Stimulated activated naive B cell treated with anti-CD40 and anti-IgM and Interleukin-4, amounts not matched to agents 10 μg/mL and 1 μg/mL and 100 μg/mL, for 72 hours (primary cell): ENCODE data around the gene IL6R.
"Not testable (repeated sequence)": the region's sequence is repeated elsewhere in the genome, so short reads cannot be mapped to it uniquely, and the experiment has no call there.

ENCODE experiments used
- ATAC-seq, 2 donors: fragments of 150-1000 bp; cut with Tn5 transposase; replicated peaks; 2 replicates each; pipeline ENCODE4 v1.10.0; 2021; ENCODE audit warnings: moderate library complexity in 1 of 2
- DNase-seq: peaks from one replicate; pipeline ENCODE4 v3.0.0; 2021
- H3K27ac Mint-ChIP-seq: one replicate; pipeline ENCODE4 v1.8.0; 2022; ENCODE audit warnings: mild to moderate bottlenecking, mixed read lengths
- H3K27me3 Mint-ChIP-seq, 2 donors: one replicate each; pipeline ENCODE4 v1.8.0; 2022; ENCODE audit warnings: mixed read lengths in 2 of 2
- H3K36me3 Mint-ChIP-seq, 2 donors: one replicate each; pipeline ENCODE4 v1.8.0; 2022; ENCODE audit warnings: mixed read lengths in 2 of 2, mild to moderate bottlenecking in 1 of 2
- H3K4me1 Mint-ChIP-seq, 2 donors: one replicate each; pipeline ENCODE4 v1.8.0; 2022; ENCODE audit warnings: mixed read lengths in 2 of 2, mild to moderate bottlenecking in 1 of 2
- H3K4me3 Mint-ChIP-seq, 2 donors: one replicate each; pipeline ENCODE4 v1.8.0; 2022; ENCODE audit warnings: mild to moderate bottlenecking in 2 of 2, mixed read lengths in 2 of 2, moderate library complexity in 1 of 2
- H3K9me3 Mint-ChIP-seq, 2 donors: one replicate each; pipeline ENCODE4 v1.8.0; 2022; ENCODE audit warnings: mixed read lengths in 2 of 2, mild to moderate bottlenecking in 1 of 2

Gene IL6R

DNA sequence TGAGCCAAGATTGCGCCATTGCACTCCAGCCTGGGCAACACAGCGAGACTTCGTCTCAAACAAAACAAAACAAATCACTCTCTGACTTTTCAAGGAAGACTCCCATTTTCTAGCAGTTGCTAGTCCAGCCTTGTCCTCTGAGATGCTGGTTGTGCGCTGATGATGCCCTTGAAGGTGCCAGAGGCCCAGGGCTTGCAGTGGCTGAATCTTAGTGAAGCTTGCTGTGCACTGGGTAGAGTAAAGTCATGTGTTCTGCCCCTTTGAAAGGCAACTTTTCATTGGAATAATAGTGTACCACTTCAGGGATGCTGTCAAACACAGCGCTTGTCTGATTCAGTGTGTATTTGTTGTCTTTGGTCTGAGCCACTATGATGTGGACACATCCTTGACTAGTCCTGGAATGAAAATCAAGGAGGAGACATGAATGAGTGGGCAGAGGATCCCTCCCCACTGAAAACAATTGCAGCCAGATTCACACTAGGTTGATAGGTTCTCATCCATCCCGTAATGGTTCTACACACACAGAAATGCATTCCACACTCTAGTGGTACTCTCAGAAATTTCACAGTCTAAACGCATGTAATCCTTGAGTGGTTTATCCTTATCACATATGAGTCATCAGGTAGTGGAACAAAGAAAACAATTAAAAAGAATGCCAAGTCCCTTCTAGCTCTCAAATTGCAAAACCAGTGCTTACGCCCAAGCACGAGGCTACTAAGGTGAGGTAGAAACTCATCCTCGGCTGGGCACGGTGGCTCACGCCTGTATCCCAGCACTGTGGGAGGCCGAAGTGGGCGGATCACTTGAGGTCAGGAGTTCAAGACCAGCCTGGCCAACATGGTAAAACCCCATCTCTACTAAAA is 79.0 kb downstream of the IL6R start:
- Mint-ChIP-seq H3K9me3 (no peaks in the 10 kb centered on the region), H3K27me3 (peaks cover 3 to 5% of the 10 kb centered on the region in 2 donors), H3K4me1 (peaks cover 2 to 5% of the 10 kb centered on the region in 2 donors), H3K4me3 (no peak overlapping the region), H3K36me3 (no peaks in the 10 kb centered on the region), H3K27ac (no peak overlapping the region)
- no peak for ATAC-seq
- DNase-seq: no peak

DNA sequence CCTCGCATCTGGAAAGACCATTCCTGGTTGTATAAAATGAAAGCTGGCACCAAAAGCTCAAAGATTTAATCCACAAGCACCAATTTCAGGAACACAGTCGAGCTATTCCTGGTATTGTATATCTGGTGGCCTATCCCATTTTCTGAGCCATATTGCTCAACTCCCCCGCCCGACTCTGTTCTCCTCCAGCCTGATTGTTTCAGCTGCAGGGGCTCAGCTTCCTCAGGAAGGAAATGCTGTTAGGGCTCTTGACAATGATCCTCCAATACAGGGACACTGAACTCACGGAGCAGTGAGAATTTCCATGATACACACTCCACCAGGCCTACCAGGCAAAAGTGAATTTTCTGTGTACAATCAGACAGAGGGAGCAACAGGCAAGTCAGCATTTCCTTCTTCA is 80.0 kb downstream of the IL6R start:
- Mint-ChIP-seq H3K36me3 (no peaks in the 10 kb centered on the region), H3K27ac (no peak overlapping the region), H3K9me3 (no peaks in the 10 kb centered on the region)

DNA sequence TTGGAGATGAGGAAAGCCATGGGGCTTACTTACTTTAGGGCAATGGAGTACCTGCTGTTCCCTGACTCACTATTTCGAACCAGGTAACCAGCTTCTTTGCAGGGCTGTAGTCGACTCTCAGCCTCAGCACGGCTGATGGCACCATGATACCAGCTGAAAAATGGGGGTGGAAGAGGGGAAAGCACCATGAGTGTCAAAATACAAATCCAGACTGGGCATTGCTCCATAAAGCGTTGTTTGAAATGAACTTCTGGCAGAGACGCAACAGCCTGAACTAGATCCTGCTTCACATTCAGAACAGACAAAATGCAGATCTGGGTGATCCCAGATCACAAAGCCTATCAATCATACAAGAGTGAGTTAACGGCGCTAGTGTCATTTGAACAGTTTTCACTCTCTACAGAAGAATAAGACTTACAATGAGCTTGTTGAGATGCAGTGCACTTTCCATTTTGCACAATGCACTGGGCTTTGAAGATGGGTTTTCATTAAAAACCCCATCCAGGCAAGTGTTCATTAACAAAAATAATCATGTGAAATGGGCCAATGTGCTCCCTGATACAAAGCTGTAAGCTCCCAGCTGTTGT is 80.9 kb downstream of the IL6R start:
- ATAC-seq (no peak), DNase-seq (no peak)
- Mint-ChIP-seq H3K4me3 (no peak overlapping the region), H3K9me3 (no peaks in the 10 kb centered on the region), H3K36me3 (no peaks in the 10 kb centered on the region), H3K27me3 (peaks cover 3 to 5% of the 10 kb centered on the region in 2 donors), H3K4me1 (peaks cover 5 to 9% of the 10 kb centered on the region in 2 donors), H3K27ac (no peak overlapping the region)

More for the DNA sequence above, 80.0 kb downstream of the IL6R start:
- ATAC-seq (no peak), DNase-seq (no peak)
- Mint-ChIP-seq H3K4me1 (peaks cover 0 to under 1% of the 10 kb centered on the region in 2 donors), H3K27me3 (peaks cover 3 to 5% of the 10 kb centered on the region in 2 donors), H3K4me3 (no peak overlapping the region)

DNA sequence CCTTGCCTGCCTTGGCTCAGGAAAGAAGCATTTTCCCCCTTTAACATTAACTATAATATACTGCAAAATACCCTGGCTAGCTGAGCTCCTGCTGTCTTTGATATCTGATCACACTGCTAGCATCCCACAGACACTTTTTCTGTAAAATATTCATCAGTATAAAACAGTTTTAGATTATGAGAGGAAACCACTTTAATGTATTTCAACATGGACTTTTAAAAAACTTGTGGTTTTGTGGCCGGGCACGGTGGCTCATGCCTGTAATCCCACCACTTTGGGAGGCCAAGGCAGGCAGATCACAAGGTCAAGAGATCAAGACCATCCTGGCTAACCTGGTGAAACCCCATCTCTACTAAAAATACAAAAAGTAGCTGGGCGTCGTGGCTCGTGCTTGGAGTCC is 81.6 kb downstream of the IL6R start:
- not testable (repeated sequence) for H3K27ac Mint-ChIP-seq, ATAC-seq, H3K4me3 Mint-ChIP-seq

DNA sequence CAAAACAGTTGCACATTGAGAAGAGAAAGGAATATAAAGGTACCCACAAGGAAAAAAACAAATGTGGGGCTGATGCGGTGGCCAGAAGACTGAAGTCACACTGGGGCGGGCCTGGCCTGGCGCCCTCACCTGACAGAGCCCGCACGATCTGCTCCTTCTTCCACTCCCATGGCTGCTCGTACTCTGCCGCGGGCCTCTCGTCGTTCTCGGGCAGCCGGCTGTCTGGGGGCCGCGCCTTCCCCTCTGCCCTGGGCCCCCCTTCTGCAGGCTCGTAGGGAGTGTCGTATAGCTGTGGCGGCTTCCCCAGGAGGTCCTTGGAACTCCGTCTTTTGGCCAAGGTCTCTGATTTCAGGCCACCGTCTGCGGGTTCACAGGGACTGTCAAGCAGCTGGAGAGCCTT is 83.8 kb downstream of the IL6R start:
- H3K27me3 Mint-ChIP-seq: no peaks in the 10 kb centered on the region
- no peak for DNase-seq
- ATAC-seq: no peak
- no peak overlapping the region for H3K27ac Mint-ChIP-seq
- no peaks in the 10 kb centered on the region for H3K9me3 Mint-ChIP-seq
- peaks cover 28 to 34% of the 10 kb centered on the region in 2 donors for H3K4me1 Mint-ChIP-seq
- no peaks in the 10 kb centered on the region for H3K36me3 Mint-ChIP-seq
- no peak overlapping the region for H3K4me3 Mint-ChIP-seq

More for the DNA sequence above, 81.6 kb downstream of the IL6R start:
- not testable (repeated sequence) for DNase-seq, H3K27me3 Mint-ChIP-seq, H3K9me3 Mint-ChIP-seq, H3K36me3 Mint-ChIP-seq
- H3K4me1 Mint-ChIP-seq: peaks cover 12 to 17% of the 10 kb centered on the region in 2 donors

DNA sequence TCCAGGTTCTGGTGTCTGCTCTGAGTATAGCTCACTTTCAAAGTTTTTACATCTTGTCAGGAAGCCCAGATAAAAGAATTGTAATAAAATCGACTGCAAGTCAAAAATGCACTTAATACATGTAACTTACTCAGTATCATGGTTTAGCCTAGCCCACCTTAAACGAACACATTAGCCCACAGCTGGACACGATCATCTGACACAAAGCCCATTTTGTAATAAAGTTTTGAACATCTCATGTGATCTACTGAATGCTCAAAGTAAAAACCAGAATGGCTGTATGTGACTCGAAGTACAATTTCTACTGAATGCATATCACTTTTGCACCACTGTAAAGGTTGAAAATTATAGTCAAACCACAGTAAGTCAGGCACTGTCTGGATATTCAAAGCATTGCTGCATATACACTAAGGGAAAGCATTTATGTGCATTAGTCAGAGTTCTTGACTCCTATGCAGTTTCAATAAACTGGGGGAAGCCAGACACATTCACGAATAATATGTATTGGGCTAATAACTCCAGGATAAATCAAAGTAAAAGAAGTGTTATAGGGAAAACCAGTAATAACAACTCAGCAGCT is 84.6 kb downstream of the IL6R start:
- H3K4me3 Mint-ChIP-seq: no peak overlapping the region
- H3K4me1 Mint-ChIP-seq: peaks cover 28 to 34% of the 10 kb centered on the region in 2 donors
- no peaks in the 10 kb centered on the region for H3K36me3 Mint-ChIP-seq
- no peak overlapping the region for H3K27ac Mint-ChIP-seq
- ATAC-seq (no peak), DNase-seq (no peak)
- H3K9me3 Mint-ChIP-seq: no peaks in the 10 kb centered on the region
- H3K27me3 Mint-ChIP-seq: no peaks in the 10 kb centered on the region

DNA sequence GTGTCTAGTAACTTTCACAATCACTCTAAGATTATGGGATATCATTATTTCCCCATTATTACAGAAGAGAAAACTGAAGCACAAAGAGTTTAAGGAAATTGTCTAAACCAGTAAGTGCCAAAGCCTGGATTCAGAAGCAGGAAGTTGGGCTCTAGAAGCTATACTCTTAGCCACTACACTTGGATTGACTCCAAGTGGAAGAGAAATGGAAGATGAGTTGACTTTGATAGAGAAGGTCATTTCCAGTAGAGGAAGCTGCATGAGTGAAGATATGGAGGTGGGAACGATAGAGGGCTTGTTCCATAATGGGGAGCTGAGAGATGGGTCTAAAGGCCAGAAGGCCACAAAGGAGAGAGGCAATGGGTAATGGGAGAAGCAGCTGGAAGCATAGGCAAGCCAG is 85.2 kb downstream of the IL6R start:
- H3K36me3 Mint-ChIP-seq: no peaks in the 10 kb centered on the region
- no peak overlapping the region for H3K27ac Mint-ChIP-seq
- no peak for ATAC-seq
- H3K9me3 Mint-ChIP-seq: no peaks in the 10 kb centered on the region
- H3K27me3 Mint-ChIP-seq: no peaks in the 10 kb centered on the region
- DNase-seq: no peak
- H3K4me3 Mint-ChIP-seq: no peak overlapping the region
- peaks cover 28 to 34% of the 10 kb centered on the region in 2 donors for H3K4me1 Mint-ChIP-seq

DNA sequence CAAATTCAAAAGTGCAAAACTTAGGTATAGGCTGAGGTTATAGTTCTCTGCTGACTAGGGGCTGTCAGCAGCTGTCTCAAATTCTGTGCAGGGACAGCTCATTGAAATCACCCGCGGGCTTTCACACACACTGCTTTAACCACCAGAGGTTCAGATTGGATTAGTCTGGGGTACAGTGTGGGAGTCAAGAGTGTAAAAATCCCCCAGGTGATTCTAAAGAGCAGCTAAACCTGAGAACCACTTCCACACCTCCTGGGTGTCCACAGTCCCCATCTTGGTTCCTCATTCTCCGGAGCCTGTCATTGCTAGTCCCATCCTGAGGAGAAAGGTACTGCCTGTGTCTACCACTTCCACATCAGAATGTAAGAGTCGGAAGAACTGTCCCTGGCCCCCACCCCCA is 87.0 kb downstream of the IL6R start:
- Mint-ChIP-seq H3K27ac (peak overlapping the region; percentile 83), H3K4me3 (peak overlapping the region; percentile 25 to 29)

DNA sequence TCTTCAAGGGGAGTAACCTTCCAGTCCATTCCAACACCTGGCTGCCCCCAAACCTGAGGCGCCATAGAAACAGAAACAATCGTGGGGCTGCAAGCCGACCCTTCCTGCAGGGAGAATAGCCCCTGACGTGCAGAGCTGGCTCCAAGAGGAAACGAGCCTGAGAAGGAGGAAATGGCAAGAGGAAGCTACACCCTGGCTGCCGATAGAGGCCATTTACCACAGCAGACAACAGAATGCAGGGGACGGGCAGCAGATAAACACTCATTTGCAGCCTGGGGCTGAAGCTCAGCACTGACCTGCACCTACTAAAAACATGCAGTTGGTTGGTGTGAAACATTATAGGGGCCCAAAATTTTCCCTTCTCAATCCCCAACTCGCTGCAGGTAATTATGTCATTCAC is 88.1 kb downstream of the IL6R start:
- H3K4me3 Mint-ChIP-seq: peak overlapping the region; percentile 25
- no peak overlapping the region for H3K27ac Mint-ChIP-seq
- ATAC-seq: peak; percentile 55 to 69

More for the DNA sequence above, 87.0 kb downstream of the IL6R start:
- peaks cover 37 to 49% of the 10 kb centered on the region in 2 donors for H3K4me1 Mint-ChIP-seq
- no peaks in the 10 kb centered on the region for H3K36me3 Mint-ChIP-seq
- H3K27me3 Mint-ChIP-seq: no peaks in the 10 kb centered on the region
- ATAC-seq (peak; percentile 82 to 85), DNase-seq (peak; percentile 32)
- no peaks in the 10 kb centered on the region for H3K9me3 Mint-ChIP-seq

DNA sequence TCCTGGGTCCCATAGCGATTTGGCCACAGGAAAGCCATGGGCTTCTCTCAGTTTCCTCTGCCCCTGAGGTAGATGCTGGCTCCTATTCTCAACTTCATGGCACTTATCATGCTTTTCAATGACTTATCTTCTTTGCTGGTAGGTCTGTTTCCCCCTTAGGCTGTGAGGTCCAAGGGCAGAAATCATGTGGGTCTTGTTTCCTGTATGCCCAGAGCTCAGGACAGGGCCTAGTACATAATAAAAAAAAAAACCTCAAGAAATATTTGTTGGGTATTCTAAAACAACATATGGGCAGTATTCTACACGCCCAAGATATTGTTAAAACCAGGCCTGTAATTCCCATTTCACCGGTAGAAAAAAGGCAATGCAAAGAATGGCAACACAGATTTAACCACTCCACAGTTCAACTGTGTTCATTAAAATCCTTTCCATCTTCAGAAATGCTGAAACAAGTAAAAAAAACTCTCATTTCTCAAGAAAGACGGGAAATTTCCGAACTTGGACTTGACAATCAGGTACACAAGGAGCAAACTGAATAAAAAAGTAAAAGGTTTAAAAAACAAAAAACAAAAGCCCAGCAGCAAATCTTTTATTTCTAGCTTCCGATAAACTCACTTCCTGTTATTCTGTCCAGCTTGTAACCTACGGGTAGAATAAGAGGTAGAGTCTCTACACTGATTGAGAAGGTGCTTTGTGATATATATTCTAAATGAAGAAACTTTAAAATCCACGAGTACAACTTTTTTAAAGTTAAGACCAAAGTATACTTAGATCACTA is 90.5 kb downstream of the IL6R start:
- Mint-ChIP-seq H3K4me3 (no peak overlapping the region), H3K9me3 (no peaks in the 10 kb centered on the region), H3K27ac (no peak overlapping the region), H3K4me1 (peaks cover 36 to 49% of the 10 kb centered on the region in 2 donors), H3K36me3 (no peaks in the 10 kb centered on the region), H3K27me3 (peaks cover 9 to 11% of the 10 kb centered on the region in 2 donors)
- DNase-seq (no peak), ATAC-seq (no peak)

More for the DNA sequence above, 88.1 kb downstream of the IL6R start:
- no peaks in the 10 kb centered on the region for H3K9me3 Mint-ChIP-seq
- no peak for DNase-seq
- peaks cover 39 to 55% of the 10 kb centered on the region in 2 donors for H3K4me1 Mint-ChIP-seq
- H3K36me3 Mint-ChIP-seq: no peaks in the 10 kb centered on the region
- no peaks in the 10 kb centered on the region for H3K27me3 Mint-ChIP-seq

DNA sequence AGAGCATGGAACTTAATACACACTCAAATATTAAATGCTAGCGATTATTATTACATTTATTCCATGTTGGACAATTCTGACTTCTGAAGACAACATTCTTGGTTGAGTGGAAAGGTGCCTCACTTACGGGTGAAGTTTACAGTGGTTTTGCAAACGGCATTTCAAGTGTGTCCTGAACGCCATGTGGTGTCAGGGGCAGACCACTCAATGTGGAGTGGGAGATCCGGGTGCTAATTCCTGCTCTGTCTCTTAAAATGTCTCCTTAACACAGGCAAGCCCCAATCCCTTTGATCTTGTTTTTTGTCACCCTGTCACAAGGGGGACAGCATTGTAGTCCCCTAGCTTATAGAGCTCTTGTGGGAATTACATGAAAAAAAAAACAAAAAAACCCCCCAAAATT is 91.2 kb downstream of the IL6R start:
- Mint-ChIP-seq H3K9me3 (no peaks in the 10 kb centered on the region), H3K36me3 (peaks cover 0 to 1% of the 10 kb centered on the region in 2 donors), H3K4me3 (no peak overlapping the region), H3K27me3 (peaks cover 14 to 18% of the 10 kb centered on the region in 2 donors), H3K27ac (no peak overlapping the region), H3K4me1 (peaks cover 33 to 45% of the 10 kb centered on the region in 2 donors)
- ATAC-seq (no peak), DNase-seq (no peak)

DNA sequence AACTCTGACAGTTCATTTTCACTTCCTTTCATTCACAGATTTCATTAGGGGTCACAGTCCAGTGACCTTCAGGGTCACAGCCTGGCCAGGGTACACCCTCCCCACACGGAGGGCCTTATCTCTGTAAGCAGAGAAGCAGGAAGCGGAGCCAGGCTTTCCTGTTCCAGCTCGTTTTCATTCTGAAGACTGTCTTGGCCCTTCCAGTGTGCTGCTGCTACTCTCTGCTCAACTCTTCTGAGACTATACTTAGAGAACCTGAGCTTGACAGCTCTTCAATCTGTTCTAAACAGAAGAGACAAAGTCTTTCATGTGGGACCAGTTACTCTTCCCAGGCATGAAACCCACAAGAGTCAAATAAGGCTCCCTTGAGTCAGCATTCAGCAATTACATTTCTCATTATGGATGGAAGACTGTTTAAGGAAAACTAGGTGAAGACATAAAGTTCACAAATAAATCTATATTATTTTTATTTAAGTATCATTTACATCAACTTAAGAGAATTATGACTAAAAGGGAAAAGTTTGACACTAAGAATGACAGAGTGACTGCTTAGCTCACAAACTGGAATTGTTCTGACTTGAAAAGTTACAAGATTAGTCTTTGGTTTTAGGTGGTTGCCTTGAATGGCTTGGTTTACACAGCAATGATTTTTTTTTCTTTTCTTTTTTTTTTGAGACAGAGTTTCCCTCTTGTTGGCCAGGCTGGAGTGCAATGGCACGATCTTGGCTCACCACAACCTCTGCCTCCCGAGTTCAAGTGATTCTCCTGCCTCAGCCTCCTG is 92.1 kb downstream of the IL6R start:
- Mint-ChIP-seq H3K36me3 (peaks cover 0 to 1% of the 10 kb centered on the region in 2 donors), H3K9me3 (no peaks in the 10 kb centered on the region), H3K27me3 (peaks cover 16 to 22% of the 10 kb centered on the region in 2 donors), H3K4me3 (peak overlapping the region in 1 of 2 donors; percentile 50), H3K4me1 (peaks cover 26 to 40% of the 10 kb centered on the region in 2 donors), H3K27ac (peak overlapping the region; percentile 68)
- ATAC-seq: peak; percentile 33 to 55
- no peak for DNase-seq

DNA sequence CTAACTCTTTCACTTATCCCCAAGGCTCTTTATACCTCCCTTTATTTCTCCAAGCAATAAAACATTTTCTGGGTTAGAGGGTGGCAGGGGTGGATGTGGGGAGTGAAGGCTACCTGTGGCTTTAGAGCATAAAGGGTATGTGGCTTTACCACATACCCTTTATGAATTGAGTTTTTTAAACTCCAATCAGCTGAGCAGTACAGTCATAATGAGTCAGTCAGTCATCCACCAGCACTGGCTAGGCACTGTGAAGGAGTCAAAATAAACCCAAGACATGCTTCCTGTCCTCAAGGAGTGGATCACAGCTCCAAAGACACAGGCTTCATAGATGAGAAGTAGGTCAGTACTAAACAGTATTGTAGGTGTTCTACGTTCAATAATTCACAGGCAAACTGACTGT is 94.3 kb downstream of the IL6R start:
- H3K27ac Mint-ChIP-seq: no peak overlapping the region
- H3K4me3 Mint-ChIP-seq: no peak overlapping the region
- DNase-seq (no peak), ATAC-seq (peak; percentile 45 to 47)
- peaks cover 0 to 1% of the 10 kb centered on the region in 2 donors for H3K36me3 Mint-ChIP-seq
- H3K27me3 Mint-ChIP-seq: peaks cover 27 to 35% of the 10 kb centered on the region in 2 donors
- no peaks in the 10 kb centered on the region for H3K9me3 Mint-ChIP-seq
- H3K4me1 Mint-ChIP-seq: peaks cover 15 to 27% of the 10 kb centered on the region in 2 donors
